ENCODE measurements around the gene ACOT8.

DNA sequence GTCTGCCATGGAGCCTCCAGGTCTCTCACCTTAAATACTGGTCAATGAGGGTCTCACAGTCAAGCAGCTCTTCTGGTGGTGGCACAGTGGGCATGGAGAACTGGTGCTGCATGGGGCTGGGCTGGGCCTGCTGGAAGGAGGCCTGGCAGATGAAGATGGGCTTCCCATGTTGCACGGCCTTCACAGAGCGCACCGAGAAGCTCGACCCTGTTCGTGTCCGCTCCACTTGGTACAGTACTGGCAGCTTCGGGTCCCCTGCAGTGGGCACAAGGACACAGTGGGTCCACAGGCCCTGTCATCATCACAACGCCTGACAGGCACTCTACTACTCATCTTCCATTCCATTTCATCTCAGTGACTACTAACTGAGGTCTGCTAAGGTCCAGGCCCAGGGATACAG, 8.8 kb downstream of the ACOT8 start:
- TF ChIP-seq, protein P1, sequence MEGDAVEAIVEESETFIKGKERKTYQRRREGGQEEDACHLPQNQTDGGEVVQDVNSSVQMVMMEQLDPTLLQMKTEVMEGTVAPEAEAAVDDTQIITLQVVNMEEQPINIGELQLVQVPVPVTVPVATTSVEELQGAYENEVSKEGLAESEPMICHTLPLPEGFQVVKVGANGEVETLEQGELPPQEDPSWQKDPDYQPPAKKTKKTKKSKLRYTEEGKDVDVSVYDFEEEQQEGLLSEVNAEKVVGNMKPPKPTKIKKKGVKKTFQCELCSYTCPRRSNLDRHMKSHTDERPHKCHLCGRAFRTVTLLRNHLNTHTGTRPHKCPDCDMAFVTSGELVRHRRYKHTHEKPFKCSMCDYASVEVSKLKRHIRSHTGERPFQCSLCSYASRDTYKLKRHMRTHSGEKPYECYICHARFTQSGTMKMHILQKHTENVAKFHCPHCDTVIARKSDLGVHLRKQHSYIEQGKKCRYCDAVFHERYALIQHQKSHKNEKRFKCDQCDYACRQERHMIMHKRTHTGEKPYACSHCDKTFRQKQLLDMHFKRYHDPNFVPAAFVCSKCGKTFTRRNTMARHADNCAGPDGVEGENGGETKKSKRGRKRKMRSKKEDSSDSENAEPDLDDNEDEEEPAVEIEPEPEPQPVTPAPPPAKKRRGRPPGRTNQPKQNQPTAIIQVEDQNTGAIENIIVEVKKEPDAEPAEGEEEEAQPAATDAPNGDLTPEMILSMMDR (IDR thresholded peaks at IDR 0.05 in 4 of 5, conservative IDR thresholded peaks at IDR 0.05 in 1 of 5) = no peak
- TF ChIP-seq POLR2A (IDR thresholded peaks at IDR 0.05) = no peak
